Thyroid gland (tissue), 4 donors: ENCODE results near the gene MROH2A. TPM values are rescaled to one million over a fixed set of nuclear protein-coding genes. Genes with fewer than 3 reads are reported as not detected.

ENCODE experiments used
- DNase-seq, 2 donors: peaks; one replicate each; pipeline ENCODE4 v3.0.0-alpha.2; 2019
- H3K27ac ChIP-seq, 3 donors: fragments of 200-600 bp; sonication (generic); 1 replicate in 2 of 3; 2 replicates in 1 of 3; pipeline ENCODE4 v1.5.1; 2016 to 2019; ENCODE audit warnings: mild to moderate bottlenecking in 1 of 3, moderate library complexity in 1 of 3
- H3K27me3 ChIP-seq: fragments of 200-600 bp; sonication (generic); one replicate; pipeline ENCODE4 v1.5.1; 2019
- H3K36me3 ChIP-seq, 2 donors: fragments of 200-600 bp; sonication (generic); one replicate each; pipeline ENCODE4 v1.5.1; 2016 to 2019
- H3K4me1 ChIP-seq, 2 donors: fragments of 200-600 bp; sonication (generic); one replicate each; pipeline ENCODE4 v1.5.1; 2017 to 2019
- H3K4me3 ChIP-seq, 3 donors: fragments of 200-600 bp; sonication (generic); replicated peaks in 1 of 3; 1 replicate in 2 of 3; 2 replicates in 1 of 3; pipeline ENCODE4 v1.5.1; 2016; ENCODE audit warnings: mild to moderate bottlenecking in 1 of 3
- H3K9me3 ChIP-seq: fragments of 200-600 bp; sonication (generic); one replicate; pipeline ENCODE4 v1.5.1; 2017
- CTCF ChIP-seq, 6 experiments: fragments of 200-600 bp in 3 of 6; fragments of 450-650 bp in 3 of 6; sonication (generic) in 3 of 6; IDR thresholded peaks; one replicate each; pipeline ENCODE4 v1.5.1; 2016 to 2019; ENCODE audit warnings: antibody characterized with exemption in 6 of 6, mild to moderate bottlenecking in 2 of 6, inconsistent platforms in 1 of 6, moderate library complexity in 1 of 6
- POLR2A ChIP-seq, 2 donors: fragments of 450-650 bp; IDR thresholded peaks; one replicate each; pipeline ENCODE4 v1.6.1; 2017; ENCODE audit warnings: antibody characterized with exemption in 2 of 2, mild to moderate bottlenecking in 2 of 2, moderate library complexity in 1 of 2
- WGBS, 2 donors: methylation state at CpG; one replicate each; pipeline ENCODE4 v1.1.5; 2017; 5-methylcytosine and 5-hydroxymethylcytosine counted together
- intact Hi-C: fragments of 100-400 bp; cut with DNase I; formaldehyde crosslinking; loops from one replicate; pipeline ENCODE4 v1.15.1; 2023
- total RNA-seq, 4 donors: library from RNA; depleted of rRNA; stranded (reverse); fragments of >200 nt; gene quantifications; one replicate each; pipeline ENCODE4 v1.2.3, GENCODE V29; 2016

The MROH2A gene
- total RNA-seq, 4 donors from 2014 or later, result 1.3 to 20.4 (median 9.3) TPM

GRCh38 chr2:233851169-233851568 is 73.0 kb downstream of the MROH2A start:
- H3K4me3 ChIP-seq, result no peak overlapping the region
- H3K9me3 ChIP-seq, result no peaks in the 10 kb centered on the region
- DNase-seq, result no peak
- TF ChIP-seq CTCF (IDR thresholded peaks at IDR 0.05) (no peak), POLR2A (IDR thresholded peaks at IDR 0.05) (no peak)
- H3K27ac ChIP-seq, result no peak overlapping the region
- intact Hi-C loops, result no loop called here
- H3K4me1 ChIP-seq, result peaks cover 7% of the 10 kb centered on the region in 2 donors
- H3K27me3 ChIP-seq, result no peaks in the 10 kb centered on the region
- WGBS, 2 donors, result 97% methylated on average over 6 of the region's 6 CpGs
- no peaks in the 10 kb centered on the region for H3K36me3 ChIP-seq

- WGBS, 2 donors, result 68% methylated on average over 3 of the region's 3 CpGs
- TF ChIP-seq POLR2A (IDR thresholded peaks at IDR 0.05) (no peak), CTCF (IDR thresholded peaks at IDR 0.05) (no peak)
- DNase-seq, result no peak
- Histone ChIP-seq H3K9me3 (no peaks in the 10 kb centered on the region), H3K36me3 (no peaks in the 10 kb centered on the region), H3K4me1 (peaks cover 7% of the 10 kb centered on the region in 2 donors), H3K27me3 (no peaks in the 10 kb centered on the region), H3K27ac (no peak overlapping the region), H3K4me3 (no peak overlapping the region)
- intact Hi-C loops, result no loop called here
Measured at GRCh38 chr2:233852056-233852455, 73.9 kb downstream of the MROH2A start.

GRCh38 chr2:233853353-233853752 is 75.2 kb downstream of the MROH2A start:
- no peak for TF ChIP-seq POLR2A (IDR thresholded peaks at IDR 0.05)
- no peak for TF ChIP-seq CTCF (IDR thresholded peaks at IDR 0.05)
- WGBS, 2 donors, result 30 to 44% methylated on average over 8 of the region's 8 CpGs
- Histone ChIP-seq H3K27ac (no peak overlapping the region), H3K4me3 (no peak overlapping the region), H3K9me3 (no peaks in the 10 kb centered on the region), H3K36me3 (no peaks in the 10 kb centered on the region), H3K4me1 (peaks cover 7% of the 10 kb centered on the region in 2 donors), H3K27me3 (no peaks in the 10 kb centered on the region)
- intact Hi-C loops, result no loop called here
- DNase-seq, result no peak

GRCh38 chr2:233853883-233854240 is 75.7 kb downstream of the MROH2A start:
- Histone ChIP-seq H3K27ac (no peak overlapping the region), H3K4me1 (peaks cover 7% of the 10 kb centered on the region in 2 donors), H3K4me3 (peak overlapping the region in 2 of 3 donors; percentile 33 to 48), H3K27me3 (no peaks in the 10 kb centered on the region), H3K36me3 (no peaks in the 10 kb centered on the region), H3K9me3 (no peaks in the 10 kb centered on the region)
- no peak for TF ChIP-seq CTCF (IDR thresholded peaks at IDR 0.05)
- TF ChIP-seq POLR2A (IDR thresholded peaks at IDR 0.05), result no peak
- intact Hi-C loops, result no loop called here
- 0 to 1% methylated on average over 23 to 25 of the region's 25 CpGs for WGBS, 2 donors
- no peak for DNase-seq

- peaks cover 7% of the 10 kb centered on the region in 2 donors for H3K4me1 ChIP-seq
- intact Hi-C loops, result no loop called here
- no peak within 1 kb of the TSS for H3K27ac ChIP-seq
Measured at GRCh38 chr2:233854241-233854981, 76.3 kb downstream of the MROH2A start, which contains the start of gene HJURP. Gene HJURP, minus strand, starts transcription at chr2:233854535. Its CDS starts 35 bp downstream, at chr2:233854500.

More at GRCh38 chr2:233854241-233854981, 76.3 kb downstream of the MROH2A start, which contains the start of gene HJURP:
- Histone ChIP-seq H3K27me3 (no peaks in the 10 kb centered on the region), H3K4me3 (peak within 1 kb of the TSS; percentile 33 to 60 (median 48)), H3K36me3 (no peaks in the 10 kb centered on the region), H3K9me3 (no peaks in the 10 kb centered on the region)
- TF ChIP-seq CTCF (IDR thresholded peaks at IDR 0.05) (no peak), POLR2A (IDR thresholded peaks at IDR 0.05) (peak in 1 of 2 donors; percentile 59)
- DNase-seq, result peak; percentile 93 to 95
- 0% methylated on average over 46 to 60 of the region's 60 CpGs for WGBS, 2 donors
